GOT3 (cell line): Measurements from ENCODE around the gene TBX15.

Experiments used
- DNase-seq: peaks from one replicate; lab custom pipeline; 2025; ENCODE audit warnings: mixed read lengths; lab: John Stamatoyannopoulos, UW

The TBX15 gene

DNA sequence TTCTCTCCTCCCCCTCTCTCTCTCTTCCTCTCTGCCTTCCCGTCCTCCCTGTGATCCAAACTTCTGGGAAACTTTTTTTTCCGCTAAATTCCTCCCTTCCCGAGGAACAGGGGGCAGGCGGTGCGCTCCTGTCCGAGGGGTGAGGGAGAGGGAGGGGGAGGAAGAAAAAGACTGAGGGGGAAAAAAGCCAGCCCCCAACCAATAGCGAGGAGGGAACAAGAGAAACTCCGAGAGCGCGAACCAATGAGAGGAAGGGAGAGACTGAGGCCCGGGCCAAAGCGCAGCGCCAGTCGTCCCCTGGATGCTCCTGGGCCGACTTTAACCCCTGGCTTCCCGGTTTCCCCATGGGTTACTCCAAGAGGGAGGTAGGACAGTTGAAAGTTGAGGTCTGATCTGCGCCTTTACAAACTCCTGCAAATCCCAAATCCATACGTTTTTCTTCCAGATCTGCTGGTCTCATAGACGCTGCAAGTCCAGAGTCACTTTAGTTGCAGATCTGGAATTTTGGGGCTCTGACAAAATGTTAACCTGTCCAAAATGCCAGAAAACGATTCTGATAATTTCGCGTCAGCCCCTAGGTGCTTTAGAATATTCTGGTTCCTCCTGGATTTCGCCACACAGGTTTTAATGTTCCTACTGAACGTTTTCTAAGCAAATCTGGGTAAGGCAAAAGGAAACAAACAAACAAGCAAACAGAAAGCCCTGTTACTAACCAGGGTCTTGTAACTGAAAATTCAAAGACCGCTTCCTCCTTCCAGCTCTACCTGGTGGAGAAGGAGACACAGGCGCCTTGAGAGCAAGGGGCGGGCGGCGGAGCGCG, at the start of gene TBX15:
Gene TBX15, minus strand, starts transcription at position 158 of the 820 bp plus-strand sequence. CDS start 548 bp downstream, outside the sequence.
- no peak for DNase-seq

DNA sequence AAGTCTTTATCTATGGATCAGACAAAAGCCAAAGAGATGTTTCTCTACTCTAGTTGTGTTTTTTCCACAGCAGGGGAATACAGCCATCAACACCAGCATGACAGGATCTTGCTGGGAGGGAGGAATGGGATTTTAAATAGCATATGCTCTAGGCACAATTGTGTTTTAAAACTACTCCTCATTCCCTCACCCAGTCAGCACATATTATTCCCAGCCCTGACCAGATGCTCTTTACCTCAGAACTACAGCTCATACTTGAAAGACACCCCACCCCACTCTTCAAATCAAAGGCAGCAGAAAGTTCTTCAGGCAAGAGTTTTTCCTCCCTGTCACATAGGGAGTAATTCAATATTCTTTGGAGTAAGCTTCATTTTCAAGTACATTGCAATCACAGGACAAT, 46.2 kb upstream of the TBX15 start:
- DNase-seq: no peak

DNA sequence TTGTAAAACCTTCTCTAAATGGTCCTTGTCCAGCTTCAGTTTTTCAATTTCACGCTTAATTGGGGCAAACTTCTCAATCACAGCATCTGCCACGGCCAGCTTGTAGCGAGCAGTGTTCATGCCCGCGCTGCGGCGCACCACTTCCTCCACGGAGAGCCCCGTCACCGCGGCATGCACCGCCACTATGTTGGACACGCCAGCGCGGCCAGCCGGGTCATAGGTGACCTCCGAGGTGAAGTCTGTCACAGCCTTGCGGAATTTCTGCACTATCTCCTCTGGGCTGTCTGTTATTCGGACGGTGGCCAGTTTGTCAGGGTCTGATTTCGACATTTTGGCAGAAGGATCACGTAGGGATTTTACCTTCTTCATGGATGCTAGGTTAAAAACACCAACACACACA, 44.8 kb upstream of the TBX15 start:
- DNase-seq: no peak

DNA sequence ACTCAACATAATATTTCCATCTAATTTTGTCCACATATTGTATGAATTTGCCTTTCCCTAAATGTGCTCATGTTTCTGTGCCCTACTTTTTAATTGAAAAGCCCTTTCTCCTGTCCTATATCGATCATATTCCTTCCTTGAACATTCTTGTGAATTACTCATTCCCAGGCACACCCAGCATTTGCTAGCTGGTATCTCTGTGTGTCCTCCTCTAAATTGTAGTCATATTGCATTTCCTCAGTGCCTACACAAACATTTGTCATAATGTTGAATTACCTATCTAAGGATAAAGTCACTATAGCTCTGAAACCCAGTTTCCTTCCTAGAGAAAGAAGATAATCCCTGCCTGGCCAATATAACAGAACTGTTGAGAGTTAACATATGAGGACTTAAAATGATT, 39.6 kb upstream of the TBX15 start:
- DNase-seq: no peak

DNA sequence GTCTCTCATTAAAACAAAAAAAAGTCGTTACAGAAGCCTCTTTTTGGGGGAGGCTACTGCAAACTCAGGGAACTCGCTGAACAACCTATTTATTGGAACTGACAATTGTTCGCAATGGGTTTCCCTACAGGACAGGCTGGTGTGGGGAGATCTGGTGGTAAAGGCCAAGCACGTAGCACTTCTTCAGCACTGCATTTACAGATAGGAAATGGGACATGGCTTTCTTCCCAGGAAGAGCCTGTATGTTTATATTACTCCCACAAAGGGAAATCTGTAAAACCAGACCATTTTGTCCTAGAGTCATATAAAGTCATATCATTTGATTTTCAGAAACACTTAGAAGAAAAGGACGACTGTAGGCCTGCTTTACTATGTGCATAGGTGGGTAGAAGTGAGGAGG, 38.8 kb upstream of the TBX15 start:
- DNase-seq: no peak

DNA sequence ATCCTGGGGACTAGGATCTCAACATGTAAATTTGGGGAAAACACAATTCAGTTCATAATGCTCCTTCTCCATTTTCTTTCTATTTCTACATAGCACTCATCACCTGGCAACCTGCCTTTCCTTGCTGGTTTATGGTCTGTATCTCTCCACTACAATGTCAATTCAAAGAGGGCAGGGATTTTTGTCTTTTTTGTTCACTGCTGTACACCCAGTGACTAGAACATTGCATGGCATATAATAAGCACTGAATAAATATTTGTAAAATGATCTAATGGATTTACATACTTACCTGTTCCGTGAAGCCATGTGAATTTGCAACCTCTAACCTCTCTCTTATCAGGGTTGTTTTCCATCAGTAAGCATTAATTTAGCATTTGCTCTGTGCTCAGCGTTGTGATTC, 27.4 kb upstream of the TBX15 start:
- no peak for DNase-seq

DNA sequence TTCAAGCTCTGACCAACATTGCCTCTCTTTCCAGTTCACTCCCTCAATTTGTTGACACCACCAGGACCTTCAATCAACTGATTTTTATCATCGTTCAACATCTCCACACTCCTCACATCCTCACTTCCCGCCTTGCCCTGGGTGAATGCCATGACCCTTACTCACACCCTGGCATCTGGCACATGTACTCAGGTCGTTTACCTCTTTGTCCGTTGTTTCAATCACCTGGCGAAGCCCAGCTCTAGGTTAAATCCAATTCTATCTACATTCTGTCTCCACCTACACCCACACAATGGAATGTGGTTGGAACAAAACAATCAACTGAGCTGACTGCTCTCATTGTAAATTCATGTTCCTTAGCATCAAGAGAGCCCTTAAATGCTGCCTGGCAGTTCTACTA, 24.2 kb upstream of the TBX15 start:
- DNase-seq: no peak

DNA sequence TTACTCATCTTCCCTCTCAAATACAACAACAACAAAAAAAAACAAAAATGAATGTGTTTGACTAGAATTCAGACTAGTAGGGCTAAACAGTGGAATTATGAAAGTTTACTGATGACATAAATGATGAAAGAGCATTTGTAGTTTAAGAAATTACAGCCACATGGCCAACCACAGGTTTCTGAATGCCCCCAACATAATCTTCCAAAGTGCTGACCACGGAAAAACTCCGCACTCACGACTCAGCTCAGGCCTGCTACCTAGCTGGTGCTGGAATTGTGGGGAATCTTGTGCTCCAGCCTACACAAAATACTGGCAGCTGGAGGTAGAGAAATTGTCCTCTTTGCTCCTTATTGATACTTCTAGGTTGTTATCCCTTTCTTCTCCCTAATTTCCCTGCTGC, 23.6 kb upstream of the TBX15 start:
- no peak for DNase-seq

DNA sequence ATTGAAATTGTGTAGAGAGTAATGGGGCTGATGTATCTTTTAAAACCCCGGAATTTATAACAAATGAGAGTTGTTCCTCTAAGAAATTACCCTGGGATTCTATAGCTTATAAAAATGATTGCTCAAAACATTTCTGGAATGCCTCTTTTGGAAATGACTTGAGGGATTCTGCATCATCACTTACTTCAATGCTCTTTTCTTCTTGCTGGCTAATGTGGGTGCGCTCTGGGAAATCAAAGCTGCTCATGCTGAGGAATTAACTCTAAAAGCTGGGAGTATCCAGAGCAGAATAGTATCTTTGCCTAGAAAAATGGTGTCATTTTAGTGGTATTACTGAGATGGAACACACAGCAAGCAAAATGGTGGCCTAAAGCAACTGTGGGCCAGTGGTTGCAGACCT, 23.0 kb upstream of the TBX15 start:
- no peak for DNase-seq

DNA sequence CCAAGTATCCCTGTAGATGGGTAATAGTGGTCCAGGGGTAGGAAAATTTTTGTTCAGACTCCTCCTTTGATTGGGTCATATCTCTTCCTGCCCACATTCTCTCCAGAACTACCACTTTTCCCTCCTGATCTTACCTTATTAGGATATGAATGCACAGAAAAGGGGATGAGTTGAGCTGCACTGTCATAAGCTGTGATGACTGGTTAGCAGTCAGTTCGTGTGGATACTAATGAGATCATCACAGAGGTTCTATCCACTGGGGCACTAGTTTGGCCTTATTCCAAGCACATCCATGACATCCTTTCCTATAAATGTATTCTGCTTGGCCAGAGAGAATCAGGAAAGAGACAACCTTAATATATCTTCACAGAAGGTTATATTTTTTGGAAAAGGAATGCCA, 22.1 kb upstream of the TBX15 start:
- DNase-seq: no peak

DNA sequence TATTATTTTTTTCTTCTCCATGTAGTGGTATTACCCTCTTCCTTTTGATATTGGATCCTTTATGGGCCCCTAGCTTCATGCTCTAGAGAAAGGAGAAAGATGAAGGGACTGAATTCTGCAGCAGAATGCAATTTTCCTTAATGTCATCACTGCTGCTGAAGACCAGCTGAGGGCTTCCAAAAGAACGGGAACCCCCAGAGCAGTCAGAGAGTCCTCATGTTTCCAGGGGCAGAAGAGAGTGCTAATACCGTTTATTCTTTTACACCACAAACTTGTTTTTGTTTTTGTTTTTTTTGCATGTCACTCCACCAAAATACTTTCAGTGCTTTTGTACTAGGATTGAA, 21.1 kb upstream of the TBX15 start:
- DNase-seq: no peak

DNA sequence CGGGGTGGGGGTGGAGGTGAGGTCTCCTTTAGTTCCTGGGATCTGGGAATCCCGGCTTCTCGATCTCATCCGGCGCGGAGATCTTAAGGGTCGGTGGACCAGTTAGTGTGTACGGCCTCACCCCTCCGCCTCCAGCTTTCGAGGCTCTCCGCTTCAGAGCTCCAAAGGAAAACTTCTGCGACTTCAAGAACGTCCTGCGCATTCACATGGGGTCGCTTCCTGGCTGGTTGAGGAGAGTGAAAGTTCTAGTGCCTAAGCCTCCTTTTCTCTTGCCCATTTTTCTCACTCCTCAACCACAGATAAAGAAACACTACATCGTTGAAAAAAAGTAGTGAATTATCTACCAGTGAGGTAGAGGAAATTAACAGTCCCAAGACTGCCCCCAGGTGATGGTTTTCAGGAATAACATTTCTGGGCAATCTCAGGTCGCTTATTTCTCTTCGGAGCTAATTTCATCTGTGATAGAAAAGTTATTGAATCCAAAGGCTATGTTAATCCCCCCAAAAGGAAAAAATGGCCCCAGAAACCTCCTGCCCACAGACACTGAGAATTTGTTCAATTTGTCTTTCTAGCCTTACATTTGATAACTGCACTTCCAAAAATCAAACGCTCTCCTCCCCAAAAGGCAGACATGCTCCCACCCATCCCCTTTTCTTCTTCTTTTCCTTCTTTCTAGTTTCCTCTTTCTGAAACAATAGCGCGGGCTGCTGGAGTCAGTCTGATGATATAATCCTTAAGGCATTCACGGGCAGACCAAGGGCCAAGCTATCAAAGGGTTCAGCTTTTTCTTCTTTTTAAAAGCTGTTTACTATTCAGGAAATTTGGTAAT, 20.6 kb upstream of the TBX15 start:
- DNase-seq: no peak

DNA sequence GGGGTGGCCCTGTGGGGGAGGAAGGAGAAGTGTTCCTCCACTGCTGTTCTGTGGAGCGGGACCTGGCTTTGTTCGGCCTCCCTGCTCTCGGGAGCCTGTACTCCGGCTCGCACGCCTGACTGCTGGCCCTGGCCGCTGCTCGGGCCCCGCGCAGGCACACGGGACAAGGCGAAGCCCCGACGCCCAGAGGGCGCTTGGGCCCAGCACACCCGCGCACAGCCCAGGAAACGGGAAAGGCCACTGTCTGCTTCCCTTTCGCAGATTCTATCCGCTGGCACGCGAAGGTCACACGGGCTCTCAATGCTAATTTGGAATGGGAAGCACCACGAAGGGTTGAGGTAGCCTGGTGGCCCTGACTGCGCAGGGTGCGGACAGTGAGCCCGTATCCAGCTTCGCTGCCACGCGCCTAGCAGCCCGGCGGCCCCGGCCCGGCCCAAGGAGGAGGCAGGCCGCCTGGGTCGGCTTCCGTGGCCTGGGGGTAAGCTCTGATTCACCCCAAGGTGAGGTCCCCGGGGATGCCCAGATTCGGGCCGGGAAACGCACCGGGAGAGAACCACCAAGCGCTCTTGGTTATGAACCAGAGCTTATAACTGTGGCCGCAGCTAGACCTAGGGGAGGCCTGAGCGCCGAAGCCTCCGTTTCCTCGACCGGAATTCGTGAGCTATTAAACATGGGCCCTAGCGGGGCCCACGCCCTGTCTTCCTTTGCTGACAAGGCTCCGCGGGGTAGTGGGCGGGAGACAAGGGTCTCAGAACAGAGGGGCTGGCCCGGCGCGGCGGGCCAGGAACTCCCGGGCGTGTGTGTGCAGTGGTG, 19.7 kb upstream of the TBX15 start:
- DNase-seq: no peak

DNA sequence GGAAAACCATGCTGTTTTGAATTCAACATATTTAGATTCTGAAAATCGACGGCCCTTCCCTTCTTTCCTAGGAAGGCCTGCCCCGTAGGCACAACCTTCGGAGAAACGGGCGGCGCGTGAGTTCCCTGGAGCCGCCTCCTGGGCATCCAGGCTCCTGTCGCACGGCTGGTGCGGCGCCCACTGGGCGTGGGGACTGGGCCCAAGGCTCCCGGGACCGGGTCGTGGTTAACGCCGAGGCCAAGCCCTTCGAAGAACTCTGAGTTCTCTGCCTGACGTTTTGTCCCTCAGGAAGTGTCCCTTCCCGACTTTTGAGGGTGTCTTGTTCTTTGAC, 19.2 kb upstream of the TBX15 start:
- no peak for DNase-seq

DNA sequence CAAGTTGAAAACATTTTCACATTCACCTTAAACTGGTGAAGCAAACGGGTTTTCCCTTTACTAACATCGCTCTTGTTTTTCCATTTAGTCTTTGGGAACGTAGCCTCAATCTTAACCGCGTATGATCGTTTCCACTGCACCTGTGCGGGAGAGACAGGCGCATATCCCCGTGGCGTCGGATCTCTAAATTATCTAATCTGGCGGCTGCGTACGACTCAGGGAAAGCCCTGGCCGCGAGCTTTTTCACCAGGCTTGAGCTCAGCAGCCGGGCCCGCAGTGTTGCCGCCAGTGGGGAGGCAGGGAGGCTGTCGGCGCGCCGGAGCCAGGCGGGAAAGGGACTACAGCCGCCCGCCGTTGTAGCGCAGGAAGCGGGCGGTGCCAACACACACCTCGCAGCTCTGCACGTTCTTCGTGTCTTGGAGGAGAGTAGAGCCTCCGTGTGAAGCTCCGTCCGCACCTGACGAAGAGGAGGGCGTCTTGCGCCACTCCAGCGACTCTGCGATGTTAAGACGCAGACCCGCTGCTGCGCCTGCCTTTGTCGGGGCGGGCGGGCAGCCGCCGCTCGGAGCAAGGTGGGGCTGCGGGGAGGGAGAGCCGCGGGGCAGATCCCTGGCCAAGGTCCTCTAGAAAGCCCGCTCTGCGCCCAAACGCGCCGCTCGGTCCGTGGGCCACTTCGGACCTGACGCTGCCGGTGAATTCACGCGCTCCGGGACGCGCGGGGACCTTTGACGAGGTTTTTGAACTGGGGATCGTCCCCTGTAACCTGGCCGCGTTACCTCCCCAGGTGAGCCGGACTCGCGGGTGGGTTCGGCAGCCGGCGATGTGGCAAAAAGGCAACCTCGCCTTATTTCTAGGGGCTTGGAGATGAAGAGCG, 18.5 kb upstream of the TBX15 start:
- no peak for DNase-seq

DNA sequence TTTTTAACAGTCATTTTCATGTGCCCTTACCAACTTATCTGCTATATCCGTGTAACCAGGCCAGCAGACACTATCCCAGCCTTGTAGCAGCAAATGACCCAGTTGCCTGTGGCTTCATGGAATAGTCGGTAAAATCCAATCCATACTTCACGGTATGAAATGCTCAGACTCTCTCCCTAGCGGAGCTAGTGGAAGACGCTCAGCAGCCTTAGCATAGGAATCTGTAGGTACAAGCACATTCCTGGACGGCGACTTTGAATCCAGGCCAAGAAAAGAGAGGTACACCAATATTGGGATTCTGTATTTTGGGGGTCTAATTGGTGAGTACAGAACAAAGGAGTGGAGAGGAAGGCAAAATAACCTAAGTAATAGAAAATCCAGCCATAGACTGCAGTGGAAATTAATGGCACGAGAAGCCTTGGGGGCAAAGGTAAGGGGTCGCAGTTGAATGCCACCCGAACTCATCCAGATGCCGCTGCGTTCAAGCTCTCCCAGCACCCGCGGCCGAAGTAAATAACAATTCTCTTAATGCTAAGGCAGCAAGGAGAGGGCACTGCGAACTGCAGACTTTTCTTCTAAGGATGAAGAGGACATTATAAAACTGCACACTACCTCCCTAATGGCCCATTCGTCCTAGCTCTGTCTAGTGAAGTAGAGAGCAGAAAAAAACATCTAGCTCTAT, 17.7 kb upstream of the TBX15 start:
- no peak for DNase-seq

DNA sequence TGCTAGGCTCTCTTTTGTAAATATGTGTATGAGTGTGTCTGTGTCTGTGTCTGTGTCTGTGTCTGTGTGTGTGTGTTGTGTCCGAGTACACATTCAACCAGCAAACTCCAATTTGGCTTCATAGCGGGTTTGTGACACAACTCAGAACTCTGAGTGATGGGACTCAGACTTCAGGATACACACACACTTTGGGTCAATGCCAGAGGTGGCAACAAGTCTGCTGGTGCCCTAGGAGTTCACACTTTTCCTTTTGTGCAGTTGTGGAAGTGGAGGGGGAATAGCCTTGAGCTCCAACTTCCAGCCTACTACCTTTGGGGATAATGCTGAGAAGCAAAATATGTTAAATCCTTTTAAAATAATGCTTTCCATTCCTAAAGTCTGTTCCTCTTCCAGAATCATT, 16.6 kb upstream of the TBX15 start:
- DNase-seq: no peak

DNA sequence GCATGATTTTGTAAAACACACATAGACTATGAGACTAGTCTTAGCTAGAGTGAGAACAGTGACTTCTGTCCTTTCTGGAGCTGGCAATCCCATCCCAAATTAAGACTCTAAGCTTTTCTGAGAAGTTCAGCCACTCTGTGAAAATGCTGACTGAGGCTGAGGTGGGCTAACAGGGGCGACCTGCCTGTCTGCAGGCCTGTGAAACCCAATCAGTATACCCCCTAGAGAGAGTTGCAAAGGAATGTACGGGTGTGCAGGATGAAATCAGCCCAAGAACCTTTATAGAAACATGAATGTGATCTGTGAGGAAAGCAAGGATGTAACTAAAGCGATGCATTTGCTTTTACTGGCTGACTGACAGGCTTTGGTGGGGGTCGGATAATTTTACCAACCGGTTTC, 16.0 kb upstream of the TBX15 start:
- DNase-seq: no peak

DNA sequence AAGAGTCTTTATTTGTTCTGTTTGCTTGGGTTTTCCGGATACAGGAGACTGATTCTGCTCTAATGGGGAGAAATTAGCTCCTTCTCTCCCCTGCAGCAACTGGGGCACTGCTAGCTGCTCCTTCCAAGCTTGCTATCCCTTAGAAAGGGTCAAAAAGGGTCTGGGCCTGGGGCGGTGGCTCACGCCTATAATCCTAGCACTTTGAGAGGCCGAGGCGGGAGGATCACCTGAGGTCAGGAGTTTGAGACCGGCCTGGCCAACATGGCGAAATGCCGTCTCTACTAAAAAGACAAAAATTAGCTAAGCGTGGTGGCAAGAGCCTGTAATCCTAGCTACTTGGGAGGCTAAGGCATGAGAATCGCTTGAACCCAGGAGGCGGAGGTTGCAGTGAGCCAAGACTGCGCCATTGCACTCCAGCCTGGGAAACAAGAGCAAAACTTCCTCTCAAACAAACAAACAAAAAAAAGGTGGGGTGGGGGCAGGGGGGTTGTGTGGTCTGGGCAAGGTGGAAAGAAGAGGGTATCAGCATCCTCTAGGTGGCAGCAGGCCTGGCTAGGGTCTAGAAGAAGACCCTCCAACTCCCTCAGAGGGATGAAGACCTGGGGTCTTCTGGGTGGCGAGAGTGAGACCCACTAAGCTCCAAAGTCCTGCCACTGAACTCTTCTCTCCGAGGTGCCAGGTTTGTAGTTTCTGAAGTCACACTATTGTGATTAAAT, 15.4 kb upstream of the TBX15 start:
- no peak for DNase-seq

DNA sequence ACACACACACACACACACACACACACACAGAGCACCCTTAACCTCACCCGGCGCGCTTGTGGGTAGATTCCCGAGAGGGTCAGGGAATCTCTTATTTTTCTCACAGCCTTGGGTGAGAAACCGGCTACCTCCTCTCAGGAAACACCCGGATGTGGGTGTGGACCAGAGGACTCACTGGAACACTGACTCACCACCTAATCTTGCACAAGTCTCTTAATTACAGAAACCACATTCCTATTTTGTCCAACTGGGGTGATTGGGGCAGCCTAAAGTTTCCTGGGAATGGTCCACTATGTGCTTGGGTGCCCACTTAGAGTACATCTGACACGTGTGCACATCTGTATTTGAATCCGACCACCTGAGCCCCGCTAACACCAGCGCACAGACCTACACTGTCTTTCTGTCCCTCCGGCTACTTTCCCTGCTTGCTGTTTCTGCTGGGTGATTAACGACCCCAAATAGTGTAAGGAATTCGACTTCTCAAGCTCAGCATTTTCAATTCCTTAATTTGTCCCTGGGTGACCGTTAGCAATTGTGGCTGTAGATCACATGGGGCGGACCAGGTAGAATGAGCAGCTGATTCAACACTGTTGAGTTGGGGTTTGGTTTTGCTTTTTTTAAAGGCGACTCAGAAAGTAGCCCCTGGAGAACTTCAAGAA, 14.0 kb upstream of the TBX15 start:
- DNase-seq: no peak
